Right lobe of liver (tissue), 6 donors: ENCODE measurements around the gene PATZ1. TPM values are rescaled to one million over a fixed set of nuclear protein-coding genes. Genes with fewer than 3 reads are reported as not detected.

Source experiments
- ATAC-seq, 4 donors: fragments of 200-7000 bp; cut with Tn5 transposase; one replicate each; pipeline ENCODE4 v1.9.1; 2020; ENCODE audit warnings: mild to moderate bottlenecking in 4 of 4, moderate library complexity in 4 of 4
- DNase-seq, 3 donors: peaks; one replicate each; pipeline ENCODE4 v3.0.0-alpha.2; 2020
- H3K27ac ChIP-seq, 3 donors: fragments of 200-600 bp; one replicate each; pipeline ENCODE4 v1.8.0; 2022
- H3K27me3 ChIP-seq, 2 donors: fragments of 200-600 bp; one replicate each; pipeline ENCODE4 v1.8.0; 2022
- H3K36me3 ChIP-seq, 4 donors: fragments of 200-600 bp; sonication (generic) in 1 of 4; one replicate each; pipeline versions ENCODE4 v1.5.1 to v1.8.0; 2017 to 2022; ENCODE audit warnings: control low read depth in 1 of 4
- H3K4me1 ChIP-seq, 4 donors: fragments of 200-600 bp; sonication (generic) in 1 of 4; one replicate each; pipeline versions ENCODE4 v1.5.1 to v1.8.0; 2017 to 2022; ENCODE audit warnings: control low read depth in 1 of 4
- H3K4me3 ChIP-seq, 3 donors: fragments of 200-600 bp; one replicate each; pipeline ENCODE4 v1.8.0; 2022
- H3K9me3 ChIP-seq, 4 donors: fragments of 200-600 bp; sonication (generic) in 1 of 4; one replicate each; pipeline versions ENCODE4 v1.5.1 to v1.8.0; 2017 to 2022; ENCODE audit warnings: control low read depth in 1 of 4
- CTCF ChIP-seq, 4 donors: fragments of 200-600 bp in 3 of 4; fragments of 450-650 bp in 1 of 4; IDR thresholded peaks; one replicate each; pipeline versions ENCODE4 v1.5.1 to v1.8.0; 2016 to 2022; ENCODE audit warnings: antibody characterized with exemption in 4 of 4, mild to moderate bottlenecking in 2 of 4
- POLR2A ChIP-seq: fragments of 450-650 bp; IDR thresholded peaks from one replicate; pipeline ENCODE4 v1.6.1; 2017; ENCODE audit warnings: antibody characterized with exemption, mild to moderate bottlenecking
- WGBS: methylation state at CpG from one replicate; pipeline ENCODE4 v1.1.6; 2018; ENCODE audit warnings: low coverage, low lambda C conversion rate; ENCODE audit not compliant: insufficient coverage; ENCODE audit errors: missing lambda C conversion rate; 5-methylcytosine and 5-hydroxymethylcytosine counted together
- intact Hi-C, 2 donors: fragments of 100-400 bp; cut with DNase I; formaldehyde crosslinking; loops; one replicate each; pipeline versions ENCODE4 v1.11.2 to v1.14.1; 2022
- total RNA-seq, 6 experiments: library from RNA; depleted of rRNA in 2 of 6; stranded (reverse); fragments of >200 nt in 2 of 6; fragmentation: NEBNext Ultra II Directional in 3 of 6; extraction: Animal tissue kit (Norgen Biotek cat#: 25700) in 3 of 6; gene quantifications; one replicate each; pipeline versions ENCODE4 v1.1.0 to v1.2.4, GENCODE V29; 2016 to 2023
- donor health status: DM: no; HTN: yes; CAD: no.
- donor health status: DM: no; HTN: no; CAD: no.
- donor health status: DM: no; HTN: no; CAD: no.
- donor health status: DM: no; HTN: yes; CAD: no.
- donor health status: DM: no; HTN: yes; CAD: no.

The PATZ1 gene
- total RNA-seq, 6 experiments from 2014 or later, result 7.4 to 18.8 (median 11.5) TPM

- Histone ChIP-seq H3K4me1 (peaks cover 0 to 27% (median 3%) of the 10 kb centered on the region in 4 donors), H3K9me3 (no peaks in the 10 kb centered on the region), H3K27me3 (no peaks in the 10 kb centered on the region), H3K36me3 (no peaks in the 10 kb centered on the region), H3K27ac (peak overlapping the region; percentile 70 to 80 (median 77)), H3K4me3 (peak overlapping the region; percentile 58 to 69 (median 65))
- TF ChIP-seq CTCF (IDR thresholded peaks at IDR 0.05) (no peak), POLR2A (no peak)
- intact Hi-C loops, result loop anchor here in 1 of 2 donors (10.0 kb wide), 1 partner anchor 57 kb away; no protein-coding TSS in a partner anchor
- DNase-seq, result peak; percentile 69 to 74 (median 69)
- WGBS, result 0% methylated on average over 4 of the region's 50 CpGs
- peak; percentile 44 to 56 (median 50) for ATAC-seq
Measured at GRCh38 chr22:31347251-31348008, 1.3 kb upstream of the PATZ1 start.

- Histone ChIP-seq H3K27ac (peak overlapping the region; percentile 70 to 80 (median 77)), H3K9me3 (no peaks in the 10 kb centered on the region), H3K4me1 (peaks cover 0 to 27% (median 3%) of the 10 kb centered on the region in 4 donors), H3K4me3 (peak overlapping the region; percentile 58 to 69 (median 65)), H3K27me3 (no peaks in the 10 kb centered on the region), H3K36me3 (no peaks in the 10 kb centered on the region)
- intact Hi-C loops, result loop anchor here in 1 of 2 donors (10.0 kb wide), 1 partner anchor 58 kb away; no protein-coding TSS in a partner anchor
- peak; percentile 46 to 69 (median 61) for ATAC-seq
- WGBS, result 6% methylated on average over 3 of the region's 40 CpGs
- peak; percentile 42 for TF ChIP-seq POLR2A
- TF ChIP-seq CTCF (IDR thresholded peaks at IDR 0.05), result no peak
- peak; percentile 74 to 89 (median 88) for DNase-seq
Measured at GRCh38 chr22:31346733-31347250, 646 bp upstream of the PATZ1 start.

GRCh38 chr22:31345331-31346254, 553 bp downstream of the PATZ1 start:
- WGBS, result 0% methylated on average over 10 of the region's 126 CpGs
- Histone ChIP-seq H3K27ac (peak overlapping the region; percentile 6 to 80 (median 43)), H3K36me3 (no peaks in the 10 kb centered on the region), H3K4me3 (peak overlapping the region; percentile 58 to 69 (median 65)), H3K9me3 (no peaks in the 10 kb centered on the region), H3K27me3 (no peaks in the 10 kb centered on the region), H3K4me1 (peaks cover 0 to 29% (median 5%) of the 10 kb centered on the region in 4 donors)
- intact Hi-C loops, result loop anchor here in 1 of 2 donors (10.0 kb wide), 1 partner anchor 59 kb away; no protein-coding TSS in a partner anchor
- TF ChIP-seq CTCF (IDR thresholded peaks at IDR 0.05) (peak; percentile 71 to 98 (median 80)), POLR2A (peak; percentile 34)
- ATAC-seq (peak; percentile 60 to 71 (median 64)), DNase-seq (peak; percentile 85 to 89 (median 88))
